H1 (cell line): Measurements from ENCODE around the gene PALM3.

ENCODE experiments used
- CREB1 ChIP-seq: IDR thresholded peaks from 2 replicates; pipeline ENCODE4 v1.6.1; 2012; ENCODE audit warnings: inconsistent platforms
- MAFK ChIP-seq: IDR thresholded peaks from 2 replicates; pipeline ENCODE4 v1.6.1; 2012; ENCODE audit warnings: low read depth, mild to moderate bottlenecking, improper control_type of control experiment, low read length
- POLR2A ChIP-seq, 2 experiments: IDR thresholded peaks; 1 replicate in 1 of 2; 2 replicates in 1 of 2; pipeline ENCODE4 v1.6.1; 2011; ENCODE audit warnings: low read depth in 2 of 2, low read length in 2 of 2, mild to moderate bottlenecking in 2 of 2; ENCODE audit errors: control extremely low read depth in 1 of 2
- TBP ChIP-seq: IDR thresholded peaks from 2 replicates; pipeline ENCODE4 v1.6.1; 2011; ENCODE audit warnings: low read depth, low read length, improper control_type of control experiment
- TF ChIP-seq, protein P1 (sequence below), 3 experiments: IDR thresholded peaks; 1 replicate in 2 of 3; 2 replicates in 1 of 3; pipeline versions ENCODE4 v1.5.1 to v1.6.1; 2011; ENCODE audit warnings: low read length in 3 of 3, mild to moderate bottlenecking in 3 of 3, inconsistent platforms in 2 of 3, low read depth in 1 of 3, moderate library complexity in 1 of 3; ENCODE audit not compliant: insufficient read depth in 1 of 3; ENCODE audit errors: control extremely low read depth in 1 of 3

DNA sequence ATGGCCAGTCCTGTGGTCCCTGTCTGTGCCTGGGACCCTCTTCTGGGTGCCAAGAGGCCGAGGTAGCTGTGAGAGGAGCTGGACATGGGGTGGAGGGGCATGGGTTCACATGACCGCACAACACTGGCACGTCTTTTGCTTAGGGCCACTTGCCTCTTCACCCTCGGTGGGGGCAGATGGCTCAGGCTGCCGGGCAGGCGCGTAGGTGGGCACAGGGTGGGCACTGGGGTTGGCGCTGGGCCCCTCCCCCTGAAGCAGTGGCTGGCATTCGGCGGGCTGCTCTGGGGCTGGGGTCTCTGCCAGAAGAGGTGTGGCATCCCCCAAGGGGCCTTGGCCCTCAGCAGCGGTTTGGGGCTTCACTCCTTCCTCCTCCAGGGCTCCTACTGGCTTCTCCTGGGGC, 8.4 kb downstream of the PALM3 start:
- TF ChIP-seq TBP (no peak), MAFK (no peak), POLR2A (IDR thresholded peaks at IDR 0.05; ENCODE audit: control extremely low read depth in 1 of 2, low read depth in 2 of 2, low read length in 2 of 2) (no peak), CREB1 (no peak)
- TF ChIP-seq, protein P1, sequence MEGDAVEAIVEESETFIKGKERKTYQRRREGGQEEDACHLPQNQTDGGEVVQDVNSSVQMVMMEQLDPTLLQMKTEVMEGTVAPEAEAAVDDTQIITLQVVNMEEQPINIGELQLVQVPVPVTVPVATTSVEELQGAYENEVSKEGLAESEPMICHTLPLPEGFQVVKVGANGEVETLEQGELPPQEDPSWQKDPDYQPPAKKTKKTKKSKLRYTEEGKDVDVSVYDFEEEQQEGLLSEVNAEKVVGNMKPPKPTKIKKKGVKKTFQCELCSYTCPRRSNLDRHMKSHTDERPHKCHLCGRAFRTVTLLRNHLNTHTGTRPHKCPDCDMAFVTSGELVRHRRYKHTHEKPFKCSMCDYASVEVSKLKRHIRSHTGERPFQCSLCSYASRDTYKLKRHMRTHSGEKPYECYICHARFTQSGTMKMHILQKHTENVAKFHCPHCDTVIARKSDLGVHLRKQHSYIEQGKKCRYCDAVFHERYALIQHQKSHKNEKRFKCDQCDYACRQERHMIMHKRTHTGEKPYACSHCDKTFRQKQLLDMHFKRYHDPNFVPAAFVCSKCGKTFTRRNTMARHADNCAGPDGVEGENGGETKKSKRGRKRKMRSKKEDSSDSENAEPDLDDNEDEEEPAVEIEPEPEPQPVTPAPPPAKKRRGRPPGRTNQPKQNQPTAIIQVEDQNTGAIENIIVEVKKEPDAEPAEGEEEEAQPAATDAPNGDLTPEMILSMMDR (IDR thresholded peaks at IDR 0.05; ENCODE audit: control extremely low read depth in 1 of 3, insufficient read depth in 1 of 3, low read depth in 1 of 3, low read length in 3 of 3), result no peak
